Measurements from ENCODE around the gene PDLIM1.

Gene PDLIM1

DNA sequence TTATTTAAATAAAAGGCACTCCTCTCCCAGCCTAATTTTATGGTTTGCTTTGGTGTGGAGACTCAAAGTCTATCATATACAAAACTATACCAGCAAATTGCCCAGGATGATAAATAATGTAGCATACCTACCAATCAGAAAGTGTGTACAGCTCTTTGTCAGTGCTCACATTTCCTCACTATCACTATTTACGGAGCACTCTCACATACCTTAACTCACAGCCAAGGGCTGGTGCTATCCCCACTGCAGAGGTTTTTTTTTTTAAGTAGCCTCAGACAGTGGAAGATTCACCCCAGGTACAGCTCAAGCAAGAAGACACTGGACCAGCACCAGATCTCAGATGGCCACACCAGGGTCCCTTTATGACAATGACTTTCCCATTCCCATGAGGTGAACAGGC lies 2.5 kb downstream of the PDLIM1 start:
- no peak for DNase-seq

DNA sequence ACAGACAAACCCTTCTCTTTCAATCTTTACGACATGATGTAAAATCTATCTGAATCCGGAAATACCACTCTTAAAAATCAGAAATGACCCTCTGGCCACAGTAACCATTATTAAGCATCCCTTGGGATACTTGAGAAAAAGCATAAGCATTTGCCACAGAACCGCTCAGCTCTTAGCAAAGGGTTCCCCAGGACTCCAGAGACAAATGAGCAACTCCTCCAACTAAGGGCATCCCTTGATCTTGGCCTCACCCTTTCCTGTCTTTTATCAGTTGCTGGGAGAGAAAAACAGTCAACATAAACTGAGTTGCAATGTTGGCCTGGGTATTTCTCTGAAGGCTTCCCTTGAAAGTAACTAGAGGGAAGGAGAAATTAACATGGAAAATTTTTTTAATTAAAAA lies 3.5 kb downstream of the PDLIM1 start:
- no peak for DNase-seq

GRCh38 chr10:95286707-95287106 lies 4.1 kb downstream of the PDLIM1 start:
- DNase-seq, result no peak

GRCh38 chr10:95285556-95285955 lies 5.2 kb downstream of the PDLIM1 start:
- DNase-seq, result no peak

GRCh38 chr10:95284807-95285206 lies 6.0 kb downstream of the PDLIM1 start:
- DNase-seq, result no peak

GRCh38 chr10:95282107-95282506 lies 8.7 kb downstream of the PDLIM1 start:
- DNase-seq, result no peak

DNA sequence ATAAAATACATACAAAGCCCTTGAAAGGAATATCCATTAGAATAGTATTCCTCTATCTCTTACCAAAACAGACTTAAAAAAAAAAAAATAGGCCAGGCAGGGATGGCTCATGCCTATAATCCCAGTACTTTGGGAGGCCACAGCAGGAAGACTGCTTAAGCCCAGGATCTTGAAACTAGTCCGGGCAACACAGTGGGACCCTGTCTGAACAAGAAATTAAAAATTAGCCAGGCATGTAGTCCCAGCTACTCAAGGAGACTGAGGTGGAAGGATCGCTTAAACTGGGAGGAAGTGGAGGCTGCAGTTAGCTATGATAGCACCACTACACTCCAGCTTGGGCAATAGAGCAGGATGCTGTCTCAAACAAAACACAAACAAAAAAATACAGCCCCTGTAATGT lies 9.6 kb downstream of the PDLIM1 start:
- DNase-seq, result no peak

DNA sequence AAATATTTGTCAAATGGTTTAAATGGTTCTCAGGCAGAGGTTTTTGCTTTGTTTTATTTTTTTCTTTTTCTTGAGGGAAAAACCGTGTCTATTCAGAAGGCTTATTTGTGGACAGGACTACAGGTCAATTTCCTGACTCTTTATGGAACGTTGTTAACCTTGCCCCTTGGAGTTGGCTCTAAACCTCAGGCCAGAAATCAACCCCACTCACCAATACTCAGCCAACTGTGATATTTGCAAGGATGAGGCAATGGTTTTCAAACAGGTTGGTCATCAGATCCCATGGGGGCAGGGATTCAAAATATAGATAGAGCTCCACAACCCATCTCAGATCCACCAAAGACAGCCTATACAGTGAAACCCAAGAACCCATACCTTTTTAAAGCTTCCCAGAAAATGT lies 10.2 kb downstream of the PDLIM1 start:
- no peak for DNase-seq

GRCh38 chr10:95279042-95279820 lies 11.6 kb downstream of the PDLIM1 start:
- DNase-seq, result no peak

DNA sequence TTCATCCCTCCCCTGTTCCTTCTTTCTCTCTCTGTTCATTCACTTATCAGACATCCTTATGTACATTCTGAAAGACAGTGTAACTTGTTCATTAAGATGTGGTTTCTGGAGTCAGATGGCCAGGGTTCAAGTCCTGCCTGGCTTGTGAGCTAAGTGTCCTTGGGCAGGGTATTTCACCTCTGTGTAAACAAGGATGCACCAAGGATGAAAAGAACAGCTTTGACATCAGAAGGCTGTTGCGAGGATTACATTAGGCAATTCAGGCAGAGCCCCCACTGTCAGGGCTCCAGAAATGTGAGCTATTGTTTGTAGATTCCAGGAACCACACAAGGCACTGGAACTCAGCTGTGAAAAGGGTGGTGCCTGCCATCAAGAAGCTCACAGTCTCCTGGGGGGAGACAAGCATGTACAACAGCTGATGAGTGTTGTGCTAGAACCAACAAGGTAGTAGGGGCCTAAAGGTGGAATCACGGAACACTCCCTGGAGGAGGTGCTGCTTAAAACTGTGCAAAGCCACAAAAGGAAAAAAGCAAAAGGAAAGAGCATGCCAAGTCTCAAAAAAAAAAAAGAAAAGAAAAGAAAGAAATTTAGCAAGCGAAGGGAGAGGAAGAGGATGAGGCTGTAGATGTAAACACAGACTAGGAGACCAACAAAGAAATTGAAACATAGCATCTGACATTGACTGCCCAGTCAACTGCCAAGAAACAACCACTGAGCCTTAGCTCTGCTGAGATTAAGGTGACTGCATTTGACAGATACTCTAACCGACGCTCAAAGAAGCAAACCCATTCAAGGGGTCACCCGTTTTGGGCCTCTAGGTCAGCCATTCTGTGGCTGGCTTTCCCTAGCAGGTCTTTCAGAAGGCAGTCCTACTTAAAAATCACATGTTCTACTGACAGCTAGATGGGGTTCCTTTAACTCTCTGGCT lies 12.5 kb downstream of the PDLIM1 start:
- DNase-seq, result no peak

DNA sequence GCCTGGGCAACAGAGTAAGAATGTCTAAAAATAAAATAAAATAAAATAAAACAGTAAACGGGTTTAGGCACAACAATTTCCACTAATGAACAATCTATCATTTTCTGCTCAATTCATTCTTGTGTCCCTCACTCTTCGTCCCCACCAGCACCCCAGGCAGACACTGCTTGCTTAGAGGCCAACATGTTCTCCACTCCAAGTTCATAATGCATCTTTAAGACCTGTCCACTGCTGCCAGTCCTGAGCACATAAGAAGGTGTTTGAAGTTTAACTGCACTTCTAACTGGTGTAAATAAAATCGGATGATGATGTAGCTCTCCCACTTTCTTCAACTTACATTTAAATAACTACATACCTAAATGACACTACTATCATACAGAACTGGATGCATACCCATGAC lies 13.2 kb downstream of the PDLIM1 start:
- no peak for DNase-seq

- no peak for DNase-seq
Measured at GRCh38 chr10:95277201-95277570, 13.6 kb downstream of the PDLIM1 start.

- DNase-seq, result no peak
Measured at GRCh38 chr10:95276367-95277200, 14.2 kb downstream of the PDLIM1 start.

DNA sequence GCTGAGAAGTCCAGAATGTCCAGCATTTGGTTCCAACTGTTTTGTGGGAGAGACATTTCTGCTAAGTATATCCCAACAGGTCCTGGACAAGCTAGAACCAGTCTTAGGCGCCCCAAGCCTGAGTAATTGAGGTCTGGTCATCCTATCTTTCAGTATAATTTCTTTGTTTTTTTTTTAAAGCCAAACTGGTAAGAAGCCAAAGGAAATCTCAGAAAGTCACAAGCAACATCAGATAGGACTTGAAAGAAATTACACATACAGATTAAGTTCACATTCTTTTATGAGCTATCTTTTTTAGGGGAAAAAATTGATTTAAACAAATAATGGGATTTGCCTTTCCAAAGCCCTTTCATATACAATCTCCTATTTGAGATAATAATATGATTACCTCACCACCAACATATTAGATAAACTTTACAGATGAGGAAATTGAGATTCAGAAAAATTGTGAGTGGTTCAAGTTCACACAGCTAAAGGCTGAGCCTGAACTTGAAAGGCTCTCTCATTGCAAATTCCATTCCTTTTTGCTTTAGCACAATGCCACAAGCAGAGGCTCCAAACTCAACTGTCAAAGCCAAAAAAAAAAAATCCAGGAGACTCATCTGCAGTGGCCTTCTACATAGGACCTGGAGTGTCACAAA lies 15.0 kb downstream of the PDLIM1 start:
- DNase-seq, result no peak

GRCh38 chr10:95273393-95274312 lies 17.1 kb downstream of the PDLIM1 start:
- peak; percentile 35 for DNase-seq

DNA sequence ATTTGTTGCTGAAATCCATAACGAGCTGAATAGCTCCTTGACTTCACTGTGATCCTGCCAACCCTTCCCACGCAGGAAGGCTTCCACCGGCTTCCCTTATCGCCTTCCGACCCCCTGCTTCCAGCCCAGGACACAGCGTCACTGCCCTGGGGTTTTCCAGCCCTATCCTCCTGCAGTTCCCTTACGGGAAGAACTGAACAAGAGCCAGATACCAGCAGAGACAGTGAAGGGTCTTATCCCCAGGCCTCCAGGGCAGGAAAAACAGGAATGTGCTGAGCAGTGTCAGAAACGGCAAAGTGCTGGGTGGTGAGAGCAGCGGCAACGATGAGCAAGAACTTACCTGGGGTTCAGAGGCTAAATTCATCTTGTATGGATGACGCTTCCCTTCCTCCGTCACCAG lies 22.4 kb downstream of the PDLIM1 start:
- DNase-seq, result no peak

- no peak for DNase-seq
Measured at GRCh38 chr10:95267251-95267650, 23.6 kb downstream of the PDLIM1 start.

- DNase-seq, result no peak
Measured at GRCh38 chr10:95266674-95267095, 24.1 kb downstream of the PDLIM1 start.

DNA sequence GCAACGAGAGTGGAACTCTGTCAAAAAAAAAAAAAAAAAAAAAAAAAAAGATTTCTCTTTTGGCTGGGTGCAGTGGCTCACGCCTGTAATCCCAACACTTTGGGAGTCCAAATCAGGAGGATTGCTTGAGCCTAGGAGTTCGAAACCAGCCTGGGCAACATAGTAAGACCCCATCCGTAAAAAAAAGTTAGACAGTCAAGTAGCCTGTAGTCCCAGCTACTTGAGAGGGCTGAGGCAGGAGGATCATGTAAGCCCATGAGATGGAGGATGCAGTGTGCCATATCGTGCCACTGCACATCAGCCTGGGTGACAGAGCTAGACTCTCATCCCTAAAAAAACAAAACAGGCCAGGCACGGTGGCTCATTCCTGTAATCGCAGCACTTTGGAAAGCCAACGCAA lies 25.2 kb downstream of the PDLIM1 start:
- DNase-seq, result no peak

DNA sequence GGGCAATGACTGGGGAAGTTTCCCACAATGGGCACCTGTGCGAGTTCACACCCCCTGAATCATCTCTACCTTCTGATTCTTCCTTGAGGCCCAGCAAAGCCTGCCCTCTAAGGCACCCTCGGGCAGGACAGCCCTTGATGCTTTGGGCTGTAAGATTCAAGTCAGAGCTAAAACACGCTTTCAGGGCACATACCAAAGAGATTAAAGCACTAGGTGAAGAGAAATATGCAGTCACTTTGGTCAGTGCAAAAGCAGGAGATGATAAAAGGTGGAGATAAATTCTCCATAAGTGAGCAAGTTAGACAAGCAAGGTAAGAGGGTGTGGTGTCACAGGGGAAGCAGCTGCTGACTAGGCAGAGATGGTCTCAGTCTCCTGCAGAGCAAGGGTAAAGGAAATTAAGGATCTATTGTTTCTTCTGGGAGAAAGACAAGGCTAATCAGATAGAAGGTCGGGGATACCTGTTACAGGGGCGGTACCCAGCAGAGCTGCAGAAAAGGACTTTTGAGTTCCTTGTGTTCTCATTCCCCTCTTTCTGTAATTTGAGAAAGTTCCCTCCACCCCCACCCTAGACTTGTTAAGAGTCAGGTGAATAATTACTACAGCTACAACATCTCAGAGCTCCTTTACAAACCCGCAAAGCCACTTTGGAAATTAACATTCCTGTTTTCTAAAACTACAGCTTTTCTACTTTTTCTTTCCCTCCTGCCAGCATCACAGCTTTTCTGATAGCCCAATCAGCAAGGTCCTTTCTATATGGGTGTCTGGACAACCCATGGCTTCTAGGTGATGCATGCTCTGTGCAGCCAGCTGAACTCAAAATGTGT lies 26.4 kb downstream of the PDLIM1 start:
- no peak for DNase-seq

- no peak for DNase-seq
Measured at GRCh38 chr10:95263864-95264226, 27.0 kb downstream of the PDLIM1 start.

Data from T1000 (cell line).